Measurements from ENCODE around the gene S100P.

S100P gene

DNA sequence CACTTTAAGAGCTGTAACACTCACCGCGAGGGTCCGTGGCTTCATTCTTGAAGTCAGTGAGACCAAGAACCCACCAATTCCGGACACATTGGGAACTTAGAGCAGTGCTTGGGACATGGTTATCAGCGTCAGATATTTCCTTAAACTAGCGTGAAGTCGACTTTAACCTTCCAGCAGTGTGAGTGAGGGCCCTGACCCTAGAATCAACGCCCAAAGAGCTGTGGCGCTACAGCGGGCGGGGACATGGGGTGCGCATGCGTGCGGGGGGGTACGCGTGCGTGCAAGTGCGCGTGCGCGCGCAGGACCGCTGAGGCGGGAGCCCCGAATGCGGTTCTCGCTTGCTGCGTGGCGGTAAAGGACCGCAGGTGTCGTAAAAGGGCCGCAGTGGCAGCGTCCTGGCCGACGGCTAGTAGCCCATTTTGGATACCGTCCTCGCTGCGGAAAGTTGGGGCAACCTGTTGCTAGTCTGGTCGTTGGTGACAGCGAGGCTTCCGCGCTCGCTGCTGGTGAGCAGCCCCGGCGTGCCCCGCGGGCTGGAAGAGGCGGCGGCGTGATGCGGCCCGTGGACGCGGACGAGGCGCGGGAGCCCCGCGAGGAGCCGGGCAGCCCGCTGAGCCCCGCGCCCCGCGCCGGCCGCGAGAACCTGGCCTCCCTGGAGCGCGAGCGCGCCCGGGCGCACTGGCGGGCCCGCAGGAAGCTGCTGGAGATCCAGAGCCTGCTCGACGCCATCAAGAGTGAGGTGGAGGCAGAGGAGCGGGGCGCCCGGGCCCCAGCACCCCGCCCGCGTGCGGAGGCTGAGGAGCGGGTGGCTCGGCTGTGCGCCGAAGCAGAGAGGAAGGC, 19.8 kb upstream of the S100P start:
- peak; percentile 86 to 90 for DNase-seq

- peak; percentile 65 to 68 for DNase-seq
These were observed 19.1 kb upstream of the S100P start for GRCh38 chr4:6674500-6675149.

DNA sequence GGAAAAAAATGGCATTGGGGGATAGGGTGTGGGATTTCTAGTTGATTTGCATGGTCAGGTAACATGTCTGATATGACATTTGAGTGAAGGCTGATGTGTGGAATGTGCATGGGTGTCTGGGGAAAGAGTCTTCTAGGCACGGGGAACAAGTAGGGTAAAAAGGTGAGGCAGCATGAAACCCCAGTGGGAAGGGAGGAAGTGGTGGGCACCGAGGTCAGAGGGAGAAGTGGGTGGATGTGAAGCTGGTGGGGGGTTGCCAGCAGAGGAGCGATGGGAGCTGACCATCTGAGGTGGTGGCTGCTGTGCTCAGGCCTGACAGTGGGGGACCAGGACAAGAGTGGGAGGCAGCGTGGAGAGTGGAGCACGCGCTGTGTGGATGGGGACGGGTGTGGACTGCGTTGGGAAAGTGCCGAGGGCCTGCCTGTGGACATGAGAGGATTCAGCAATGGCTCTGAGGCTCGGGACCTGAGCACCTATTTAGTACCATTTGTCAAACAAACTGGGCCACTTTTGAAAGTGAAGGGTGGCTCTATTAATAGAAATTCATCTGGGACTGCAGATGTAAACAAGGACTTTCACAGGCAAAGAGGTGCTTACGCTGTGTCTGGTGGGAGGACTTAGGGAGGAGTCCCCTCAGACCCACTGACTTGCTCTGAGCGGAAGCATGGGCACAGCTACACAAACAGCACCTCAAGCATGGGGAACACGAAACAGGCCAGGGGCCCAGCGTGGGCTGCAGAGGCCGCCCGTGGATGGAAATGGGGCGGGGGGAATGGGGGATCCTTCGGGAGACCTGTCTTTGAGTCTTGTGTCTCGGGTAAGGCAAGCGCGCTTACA, 16.7 kb upstream of the S100P start:
- DNase-seq, result no peak

- no peak for DNase-seq
These were observed 13.2 kb upstream of the S100P start for GRCh38 chr4:6680372-6681034.

DNA sequence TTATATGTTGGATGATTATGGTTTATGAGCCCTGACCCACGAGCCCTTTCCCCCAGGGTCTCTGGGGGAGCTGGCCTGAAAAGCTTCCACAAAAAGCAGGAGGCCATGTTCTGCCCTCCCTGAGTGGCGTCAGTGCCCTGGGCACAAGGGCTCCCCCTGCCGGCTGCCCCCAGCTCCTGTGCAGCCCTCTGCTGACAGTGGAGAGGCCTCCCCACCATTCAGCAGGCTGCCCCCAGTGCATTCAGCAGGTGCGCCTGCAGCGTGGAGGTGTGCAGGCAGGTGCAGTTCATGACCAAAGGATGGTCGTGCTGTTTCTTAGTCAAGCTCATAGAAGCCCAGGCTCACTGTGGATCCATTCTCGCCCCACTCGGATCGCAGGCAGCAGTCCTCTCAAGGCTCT, 12.5 kb upstream of the S100P start:
- no peak for DNase-seq

DNA sequence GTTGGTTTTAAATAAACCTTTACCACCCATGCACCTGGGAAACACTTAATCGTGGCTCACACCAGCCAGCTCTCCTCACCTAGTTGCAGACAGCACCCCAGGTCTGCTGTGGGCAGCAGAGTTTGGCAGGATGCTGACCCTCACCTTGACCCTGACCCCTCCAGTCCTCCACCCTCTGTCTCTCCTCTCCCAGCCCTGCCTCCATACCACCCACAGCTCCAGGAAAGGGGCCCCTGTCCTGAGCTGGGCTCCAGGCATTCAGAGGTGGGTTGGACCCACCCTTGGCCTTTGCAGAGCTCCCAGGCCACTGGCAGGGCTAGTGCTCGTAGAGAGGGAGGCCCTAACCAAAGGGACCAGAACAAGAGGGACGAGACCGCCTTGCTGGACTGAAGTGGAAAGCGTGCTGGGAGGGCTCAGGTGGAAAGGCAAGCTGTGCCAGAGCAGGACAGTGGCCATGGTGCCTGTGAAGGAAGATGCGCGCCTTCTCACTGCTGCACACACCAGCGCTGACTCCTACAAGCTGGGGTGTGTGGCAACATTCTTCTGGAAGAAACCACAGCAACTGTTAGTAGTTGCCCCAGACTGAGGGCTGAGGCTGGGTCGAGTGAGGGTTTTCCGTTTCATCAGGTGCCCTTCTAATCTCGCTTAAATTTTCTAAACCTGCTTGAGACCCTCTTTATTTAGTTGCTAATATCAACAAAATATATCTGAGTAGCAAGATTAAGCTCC, 10.7 kb upstream of the S100P start:
- DNase-seq, result no peak

DNA sequence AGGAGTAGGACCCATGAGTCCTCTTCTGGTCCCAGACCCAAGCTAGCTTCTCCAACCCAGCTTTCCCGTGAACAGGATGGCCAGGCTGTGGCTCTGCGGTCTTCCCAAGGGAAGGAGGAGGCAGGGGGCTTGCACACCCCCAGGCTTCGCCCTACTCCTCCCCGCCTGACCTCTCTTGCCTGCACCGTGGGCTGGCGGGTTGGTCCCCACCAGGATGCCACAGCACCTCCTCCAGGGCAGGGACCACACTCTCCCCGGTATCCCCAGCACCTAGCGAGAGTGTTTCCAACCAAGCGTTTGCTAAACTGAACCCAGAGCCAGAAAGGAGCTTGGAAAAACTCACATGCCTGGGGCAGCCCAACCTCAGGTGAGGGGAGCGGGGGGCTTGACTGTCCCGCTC, 9.0 kb upstream of the S100P start:
- no peak for DNase-seq

- DNase-seq, result no peak
These were observed 7.4 kb upstream of the S100P start for GRCh38 chr4:6686104-6686787.

DNA sequence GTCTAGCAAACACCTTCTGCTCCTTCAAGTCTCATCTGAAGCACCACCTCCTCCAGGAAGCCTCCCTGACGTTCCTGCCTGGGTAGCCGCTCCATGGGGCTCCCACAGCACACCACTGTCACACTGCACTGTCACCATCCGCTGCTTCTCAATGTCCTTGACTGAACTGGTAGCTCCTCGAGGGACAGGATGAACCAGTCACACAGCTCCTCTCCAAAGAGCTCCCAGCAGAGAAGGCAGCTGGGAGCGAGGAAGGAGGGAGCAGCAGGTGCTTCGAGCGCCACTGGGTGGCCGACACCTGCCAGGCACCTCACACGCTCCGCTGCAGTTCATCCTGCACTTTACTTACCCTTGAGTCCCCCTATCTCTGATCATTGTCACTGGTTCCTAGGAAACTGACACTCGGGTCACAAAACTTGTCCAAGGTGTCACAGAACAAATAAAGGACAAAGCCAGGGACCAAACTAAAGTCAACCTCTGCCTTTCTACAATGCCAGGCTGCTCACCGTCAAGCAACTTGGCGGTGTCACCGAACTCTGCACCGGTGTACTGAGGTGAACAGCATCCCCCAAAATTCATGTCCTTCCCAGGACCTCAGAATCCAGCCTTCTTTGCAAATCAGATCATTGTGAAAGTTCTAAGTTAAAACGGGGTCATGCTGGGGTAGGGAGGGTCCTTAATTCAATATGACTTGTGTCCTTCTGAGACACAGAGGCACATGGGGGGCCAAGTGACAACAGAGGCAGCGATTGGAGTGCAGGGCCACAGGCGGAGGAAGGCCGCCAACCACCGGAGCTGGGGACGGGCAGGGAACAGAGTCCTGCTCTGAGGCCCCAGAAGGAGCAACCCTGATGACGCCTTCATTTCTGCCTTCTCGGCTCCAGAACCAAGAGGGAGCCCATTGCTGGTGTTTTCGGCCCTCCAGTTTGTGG, 5.5 kb upstream of the S100P start:
- DNase-seq, result no peak

GRCh38 chr4:6688879-6689505, 4.7 kb upstream of the S100P start:
- DNase-seq, result peak; percentile 66 to 67

DNA sequence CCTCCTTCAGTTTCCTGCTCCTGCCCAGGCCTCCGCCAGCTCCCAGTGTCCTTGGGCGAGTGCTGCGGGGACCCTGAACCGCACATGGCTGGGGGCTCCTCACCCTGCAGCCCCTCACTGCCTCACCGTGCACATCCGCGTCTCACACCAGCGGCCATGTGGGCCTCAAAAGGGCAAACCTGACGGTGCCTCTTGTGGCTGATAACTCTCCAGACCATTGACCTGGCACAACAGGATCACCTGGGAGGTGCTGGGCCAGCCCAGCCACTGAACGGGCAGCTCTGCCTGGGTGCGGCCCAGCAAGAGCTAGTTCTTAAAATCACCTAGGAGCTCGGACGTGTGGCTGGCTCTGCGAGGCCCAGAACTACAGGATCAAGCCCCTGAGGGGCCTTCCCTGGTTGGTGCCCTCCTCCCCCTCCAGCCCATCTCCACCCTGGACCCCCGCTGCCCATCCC, 4.1 kb upstream of the S100P start:
- DNase-seq, result no peak

DNA sequence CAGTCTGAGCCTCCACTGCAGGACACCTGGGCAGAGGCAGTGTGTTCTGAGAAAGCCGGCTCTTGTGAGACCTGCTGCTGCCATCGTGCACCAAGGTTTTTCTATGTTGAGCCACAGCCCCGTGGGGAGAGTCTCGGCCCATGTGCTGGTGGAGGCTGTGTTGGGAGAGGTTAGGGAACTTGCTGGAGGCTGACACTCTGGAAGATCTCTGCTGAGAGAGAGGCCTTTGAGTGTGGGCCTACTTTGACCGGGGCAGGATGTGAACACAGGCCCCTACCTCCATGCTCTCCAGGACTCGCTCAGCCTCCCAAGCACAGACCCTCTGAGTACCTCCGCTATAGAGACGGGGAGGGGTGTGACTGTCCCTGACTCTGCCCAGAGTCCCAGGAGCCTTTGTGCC, 1.3 kb upstream of the S100P start:
- DNase-seq, result no peak

DNA sequence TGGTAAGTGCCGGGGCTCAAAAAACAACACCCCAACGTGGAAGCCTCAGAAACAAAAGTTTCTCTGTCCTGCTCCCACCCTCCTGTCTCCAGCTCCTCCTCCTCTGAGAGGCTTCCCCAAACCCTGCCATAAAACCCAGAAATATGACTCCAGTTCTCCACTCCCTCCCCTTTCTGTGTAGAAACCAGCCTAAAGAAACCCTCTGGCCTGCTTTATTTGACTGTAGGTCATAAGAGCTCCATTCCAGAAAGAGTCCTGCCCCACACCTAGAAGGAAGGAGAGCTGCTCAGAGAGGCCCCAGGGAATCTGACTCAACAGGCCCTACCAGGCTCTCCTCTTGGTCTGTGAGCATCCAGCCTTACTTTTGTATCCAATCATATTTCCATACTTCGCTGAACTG, 872 bp upstream of the S100P start:
- DNase-seq, result no peak

DNA sequence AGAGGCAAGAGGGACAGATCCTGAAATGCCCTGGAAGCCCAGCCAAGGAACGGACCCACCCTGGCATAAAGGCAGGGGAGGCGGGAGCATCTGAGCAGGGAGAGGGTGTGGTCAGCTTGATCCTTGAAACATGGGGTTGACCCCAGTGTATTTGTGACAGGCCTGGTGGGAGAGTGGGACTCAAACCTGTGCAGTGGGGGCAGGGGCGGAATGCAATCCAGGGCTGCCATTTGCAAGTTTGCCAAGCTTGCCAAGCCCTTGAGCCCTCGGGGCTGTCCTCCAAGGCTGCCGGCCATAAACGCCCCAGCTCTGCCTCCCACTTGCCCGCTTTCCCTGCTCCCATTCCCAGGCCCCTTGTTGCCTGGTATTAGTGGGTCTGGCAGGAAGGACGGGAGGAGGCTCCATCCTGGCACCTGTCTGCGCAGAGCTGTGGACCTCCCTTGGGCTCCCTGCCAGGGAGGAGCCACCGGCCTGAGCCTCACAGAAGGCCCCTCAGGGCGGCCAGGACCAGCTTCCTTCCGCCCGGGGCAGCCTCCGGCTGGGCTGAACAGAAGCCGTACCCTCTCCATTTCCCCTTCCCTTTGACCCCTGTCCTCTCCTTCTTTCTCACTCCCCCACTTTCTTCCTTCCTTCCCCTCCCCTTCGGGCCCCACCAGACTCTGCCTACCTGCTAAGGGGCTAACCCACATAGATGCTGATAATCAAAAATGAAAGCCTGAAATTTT, 661 bp downstream of the S100P start:
- DNase-seq, result no peak

DNA sequence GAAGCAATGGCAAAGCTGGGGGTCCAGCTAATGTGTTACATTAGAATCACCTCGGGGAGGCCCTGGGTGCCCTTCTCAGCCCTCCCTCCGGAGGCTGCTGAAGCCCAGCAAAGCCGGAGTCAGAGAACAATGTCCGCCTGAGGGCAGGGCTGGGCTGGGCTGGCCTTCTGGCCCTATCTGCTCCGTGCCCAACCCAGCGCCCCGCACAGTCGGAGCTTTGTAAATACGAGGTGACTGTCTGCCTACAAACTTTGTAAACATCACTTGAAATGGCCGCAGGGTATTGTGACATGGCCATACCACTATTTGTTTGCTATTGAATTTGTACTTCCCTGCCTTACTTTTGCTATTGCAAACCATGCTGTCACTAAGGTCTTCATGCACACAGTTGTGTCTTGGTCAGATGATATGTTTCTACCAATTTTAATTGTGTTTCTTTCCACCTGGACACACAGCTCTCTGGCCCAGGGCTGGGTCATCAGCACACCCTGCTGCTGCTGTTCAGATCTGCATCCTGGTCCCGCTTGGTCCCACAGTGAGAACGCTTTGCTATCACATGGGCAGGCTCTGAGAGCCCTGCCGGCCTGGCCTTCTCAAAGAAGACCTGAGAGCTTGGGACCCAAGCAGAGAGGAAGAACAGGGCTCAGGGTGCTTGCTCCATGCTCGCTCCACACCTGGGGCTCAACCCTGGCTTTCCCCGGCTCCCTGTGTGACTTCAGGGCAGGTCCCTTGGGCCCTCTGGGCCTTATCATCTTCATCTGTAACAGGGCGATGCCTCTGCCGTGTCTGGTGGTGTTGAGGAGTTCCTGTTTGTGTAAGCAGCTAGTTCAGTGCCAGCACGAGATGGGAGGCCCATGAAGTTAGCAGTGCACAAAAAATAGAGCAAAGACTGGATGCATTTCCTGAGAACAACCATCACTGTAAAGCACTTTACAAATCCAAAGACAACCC, 2.3 kb downstream of the S100P start:
- peak; percentile 29 to 37 for DNase-seq

- no peak for DNase-seq
These were observed 2.9 kb downstream of the S100P start for GRCh38 chr4:6696611-6697010.

GRCh38 chr4:6697131-6697530, 3.5 kb downstream of the S100P start:
- DNase-seq, result no peak

DNA sequence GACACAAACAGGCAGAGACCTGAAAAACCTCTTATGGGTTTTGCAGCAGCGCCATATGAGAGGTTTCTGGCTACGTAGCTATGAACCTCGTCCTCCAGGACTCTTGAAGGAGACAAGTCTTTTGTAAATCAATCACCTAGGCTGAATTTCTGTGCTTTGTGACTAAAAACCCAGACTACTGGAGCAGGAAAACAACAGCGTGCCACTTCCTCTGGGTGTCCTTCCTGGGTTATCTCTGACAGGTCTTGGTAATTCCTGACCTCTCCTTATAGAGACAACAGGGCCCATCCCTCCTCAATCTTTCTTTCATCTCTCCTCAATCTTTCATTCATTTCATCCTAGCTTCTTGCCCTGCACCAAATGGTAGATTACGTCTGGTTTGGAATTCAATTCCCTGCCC, 5.7 kb downstream of the S100P start:
- no peak for DNase-seq
